Smooth muscle cell (in vitro differentiated cells): ENCODE measurements around the gene PCNA. TPM values are rescaled to one million over a fixed set of nuclear protein-coding genes. Genes with fewer than 3 reads are reported as not detected.

ENCODE experiments used
- DNase-seq: peaks from one replicate; lab custom pipeline; 2025; ENCODE audit not compliant: unreplicated experiment; lab: John Stamatoyannopoulos, UW
- H2AFZ ChIP-seq: fragments of 200-600 bp; sonication (generic); 2 replicates; pipeline ENCODE4 v1.6.0; 2016; ENCODE audit warnings: antibody characterized with exemption, low read depth, mild to moderate bottlenecking
- H3F3A ChIP-seq: fragments of 200-600 bp; sonication (generic); 2 replicates; pipeline ENCODE4 v1.6.0; 2017; ENCODE audit warnings: antibody characterized with exemption, low read depth
- H3K27ac ChIP-seq: fragments of 200-600 bp; sonication (generic); 2 replicates; pipeline ENCODE4 v1.5.1; 2016; ENCODE audit warnings: low read depth, mild to moderate bottlenecking
- H3K27me3 ChIP-seq: fragments of 200-600 bp; sonication (generic); 2 replicates; pipeline ENCODE4 v1.6.1; 2016; ENCODE audit warnings: low read depth, mild to moderate bottlenecking
- H3K36me3 ChIP-seq: fragments of 200-600 bp; sonication (generic); 2 replicates; pipeline ENCODE4 v1.5.1; 2016; ENCODE audit warnings: low read depth
- H3K4me1 ChIP-seq: fragments of 200-600 bp; sonication (generic); 2 replicates; pipeline ENCODE4 v1.5.1; 2016; ENCODE audit warnings: low read depth
- H3K4me2 ChIP-seq: fragments of 200-600 bp; sonication (generic); 2 replicates; pipeline ENCODE4 v1.6.0; 2016; ENCODE audit warnings: mild to moderate bottlenecking
- H3K4me3 ChIP-seq: fragments of 200-600 bp; sonication (generic); 2 replicates; pipeline ENCODE4 v1.5.1; 2016; ENCODE audit warnings: mild to moderate bottlenecking
- H3K79me2 ChIP-seq: fragments of 200-600 bp; sonication (generic); 2 replicates; pipeline ENCODE4 v1.6.0; 2016; ENCODE audit warnings: low read depth, mild to moderate bottlenecking
- H3K9ac ChIP-seq: fragments of 200-600 bp; sonication (generic); 2 replicates; pipeline ENCODE4 v1.6.0; 2016; ENCODE audit warnings: low read depth
- H3K9me3 ChIP-seq: fragments of 200-600 bp; sonication (generic); replicated peaks from 2 replicates; pipeline ENCODE4 v1.5.1; 2016; ENCODE audit warnings: low read depth
- H4K20me1 ChIP-seq: fragments of 200-600 bp; sonication (generic); 2 replicates; pipeline ENCODE4 v1.6.0; 2016; ENCODE audit warnings: low read depth
- WGBS: methylation state at CpG from one replicate; pipeline ENCODE4 v1.1.7; 2016; ENCODE audit warnings: low lambda C conversion rate; 5-methylcytosine and 5-hydroxymethylcytosine counted together
- polyA plus RNA-seq: library from polyadenylated mRNA; unstranded; fragments of >200 nt; fragmentation: Nextera tagmentation; extraction: Ambion mirVana; gene quantifications from 2 replicates; pipeline ENCODE4 v1.2.1, GENCODE V29; 2016
- total RNA-seq: library from RNA; depleted of rRNA; stranded (reverse); fragments of >200 nt; gene quantifications from 2 replicates; pipeline ENCODE4 v1.2.3, GENCODE V29; 2014
- TF ChIP-seq, protein P1 (sequence below): fragments of 200-600 bp; sonication (generic); IDR thresholded peaks from 2 replicates; pipeline ENCODE4 v1.5.1; 2017; ENCODE audit warnings: borderline replicate concordance, mild to moderate bottlenecking, antibody characterized with exemption; ENCODE audit not compliant: insufficient read depth, poor library complexity, severe bottlenecking

PCNA gene
- total and polyA plus RNA-seq, 2 experiments from 2014 or later, result 78.7 to 178 TPM

DNA sequence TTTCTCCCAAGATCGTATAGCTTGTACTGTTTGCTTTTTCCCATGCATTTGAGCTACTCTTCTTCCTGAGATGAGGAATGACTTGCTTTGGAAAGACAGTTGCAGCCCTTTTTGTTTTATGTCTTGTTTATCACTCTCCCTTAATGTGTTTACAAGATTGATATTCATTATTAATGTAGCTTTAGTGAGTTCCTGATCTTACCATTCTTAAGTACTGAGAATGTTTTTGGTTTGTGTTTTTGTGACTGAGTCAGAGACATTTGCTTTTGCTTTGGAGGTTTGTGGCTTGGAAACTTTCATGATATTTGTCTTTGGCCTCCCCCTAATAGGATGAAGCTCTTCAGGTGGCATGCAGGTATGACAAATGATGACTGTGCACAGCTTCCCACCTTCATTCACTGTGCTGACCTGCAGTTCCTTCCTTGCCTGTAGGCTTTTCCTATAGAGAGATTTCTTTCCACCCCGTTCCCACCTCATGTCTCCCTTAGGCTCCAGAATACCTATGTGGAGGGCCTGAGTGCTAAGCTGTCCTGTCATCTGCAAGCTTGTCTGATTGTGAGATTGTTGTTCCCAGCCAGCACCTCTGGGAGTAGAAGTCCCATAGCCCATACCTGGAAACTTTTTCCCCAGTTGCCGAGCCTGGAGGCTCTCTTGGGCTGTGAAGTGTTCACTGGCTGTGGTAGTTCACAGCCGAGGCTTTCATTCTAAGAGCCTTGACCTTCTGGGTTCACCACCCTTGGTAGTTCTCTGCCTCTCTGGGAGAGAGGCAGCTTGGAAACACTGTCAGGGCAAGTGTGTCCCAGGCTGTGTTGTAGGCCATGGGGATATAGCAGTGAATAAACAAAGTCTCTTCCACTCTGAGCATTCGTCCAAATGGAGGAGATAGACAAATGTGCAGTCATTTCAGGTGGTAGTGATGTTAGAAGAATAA, 34.1 kb upstream of the PCNA start:
- Histone ChIP-seq H3K4me3 (no peak overlapping the region), H3K36me3 (no peaks in the 10 kb centered on the region), H3K79me2 (peaks cover 62% of the 10 kb centered on the region), H2AFZ (no peak overlapping the region), H3K4me2 (peak overlapping the region; percentile 26), H3K9ac (no peak overlapping the region), H3K27me3 (no peaks in the 10 kb centered on the region), H3K4me1 (peaks cover 13% of the 10 kb centered on the region), H4K20me1 (peaks cover 88% of the 10 kb centered on the region), H3K27ac (peak overlapping the region; percentile 38), H3K9me3 (no peaks in the 10 kb centered on the region), H3F3A (no peaks in the 10 kb centered on the region)
- no peak for DNase-seq
- TF ChIP-seq, protein P1, sequence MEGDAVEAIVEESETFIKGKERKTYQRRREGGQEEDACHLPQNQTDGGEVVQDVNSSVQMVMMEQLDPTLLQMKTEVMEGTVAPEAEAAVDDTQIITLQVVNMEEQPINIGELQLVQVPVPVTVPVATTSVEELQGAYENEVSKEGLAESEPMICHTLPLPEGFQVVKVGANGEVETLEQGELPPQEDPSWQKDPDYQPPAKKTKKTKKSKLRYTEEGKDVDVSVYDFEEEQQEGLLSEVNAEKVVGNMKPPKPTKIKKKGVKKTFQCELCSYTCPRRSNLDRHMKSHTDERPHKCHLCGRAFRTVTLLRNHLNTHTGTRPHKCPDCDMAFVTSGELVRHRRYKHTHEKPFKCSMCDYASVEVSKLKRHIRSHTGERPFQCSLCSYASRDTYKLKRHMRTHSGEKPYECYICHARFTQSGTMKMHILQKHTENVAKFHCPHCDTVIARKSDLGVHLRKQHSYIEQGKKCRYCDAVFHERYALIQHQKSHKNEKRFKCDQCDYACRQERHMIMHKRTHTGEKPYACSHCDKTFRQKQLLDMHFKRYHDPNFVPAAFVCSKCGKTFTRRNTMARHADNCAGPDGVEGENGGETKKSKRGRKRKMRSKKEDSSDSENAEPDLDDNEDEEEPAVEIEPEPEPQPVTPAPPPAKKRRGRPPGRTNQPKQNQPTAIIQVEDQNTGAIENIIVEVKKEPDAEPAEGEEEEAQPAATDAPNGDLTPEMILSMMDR, result no peak
- WGBS, result 89% methylated on average over 5 of the region's 5 CpGs

DNA sequence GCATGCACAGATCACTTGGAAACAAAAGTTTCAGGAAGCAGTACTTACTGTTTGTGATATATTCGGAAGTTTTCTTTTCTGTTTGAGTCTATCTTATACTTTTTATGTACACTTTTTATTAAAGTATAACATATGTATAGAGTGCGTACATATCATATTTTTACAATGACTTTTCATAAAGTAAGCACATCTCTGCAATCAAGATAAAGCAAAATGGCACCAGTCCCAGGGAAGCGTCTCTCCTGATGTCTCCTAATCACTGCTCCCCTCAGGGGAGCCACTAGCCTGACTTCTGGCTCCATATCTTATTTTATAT, 33.4 kb upstream of the PCNA start:
- H3K27ac ChIP-seq, result peak overlapping the region; percentile 38

DNA sequence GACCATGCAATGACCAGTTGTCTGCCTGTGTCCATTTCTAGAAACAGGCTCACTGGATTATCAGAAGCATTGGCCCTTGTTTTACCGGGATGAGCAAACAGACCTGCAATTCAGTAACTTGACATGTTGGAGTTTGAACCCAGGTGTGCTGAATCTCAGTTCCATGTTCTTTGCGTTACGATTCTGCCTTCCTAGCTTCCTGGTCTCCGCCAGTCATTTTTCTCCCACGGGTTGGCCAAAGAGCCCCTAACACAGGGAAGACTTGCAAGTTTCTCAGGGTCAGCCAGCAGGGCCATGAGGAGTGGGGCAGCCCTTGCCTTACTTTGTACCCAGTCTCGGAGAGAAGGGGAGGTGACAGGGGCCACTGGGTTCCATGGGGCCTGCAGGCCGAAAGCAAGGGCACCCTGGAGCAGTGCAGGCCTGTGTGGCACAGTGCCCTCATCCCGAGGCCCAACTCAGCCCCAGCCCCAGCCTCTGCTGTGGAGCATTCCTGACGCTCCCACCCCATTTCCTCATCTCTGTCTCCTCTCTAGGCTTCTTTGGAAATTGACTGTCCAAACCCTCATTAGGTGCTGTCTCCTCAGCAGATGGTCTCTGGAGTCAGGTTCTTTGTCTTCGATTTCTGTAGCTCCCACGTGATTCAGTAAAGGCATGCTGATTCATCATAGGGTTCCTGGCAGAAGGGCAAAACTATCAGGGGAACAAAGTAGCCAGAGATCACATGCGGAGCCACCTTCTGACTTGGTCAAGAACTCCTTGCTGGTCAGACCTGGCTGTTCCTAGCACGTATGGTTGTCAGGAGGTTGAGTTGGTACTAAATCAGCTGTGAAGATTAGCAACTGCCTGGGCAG, 30.7 kb upstream of the PCNA start:
- Histone ChIP-seq H2AFZ (no peak overlapping the region), H3K4me3 (no peak overlapping the region), H3K27me3 (no peaks in the 10 kb centered on the region), H3K36me3 (no peaks in the 10 kb centered on the region), H3K9ac (no peak overlapping the region), H3K79me2 (peaks cover 68% of the 10 kb centered on the region), H3K4me2 (no peak overlapping the region), H3K9me3 (no peaks in the 10 kb centered on the region), H3K27ac (no peak overlapping the region), H4K20me1 (peaks cover 89% of the 10 kb centered on the region), H3F3A (no peaks in the 10 kb centered on the region), H3K4me1 (peaks cover 7% of the 10 kb centered on the region)
- 94% methylated on average over 12 of the region's 13 CpGs for WGBS
- DNase-seq, result no peak
- TF ChIP-seq, protein P1, result no peak

More for the DNA sequence above, 33.4 kb upstream of the PCNA start:
- Histone ChIP-seq H3K79me2 (peaks cover 60% of the 10 kb centered on the region), H3K4me1 (peaks cover 13% of the 10 kb centered on the region), H3K27me3 (no peaks in the 10 kb centered on the region), H3K4me2 (peak overlapping the region; percentile 26), H3K9me3 (no peaks in the 10 kb centered on the region), H3K36me3 (no peaks in the 10 kb centered on the region), H3K9ac (no peak overlapping the region), H3K4me3 (no peak overlapping the region), H2AFZ (no peak overlapping the region), H3F3A (no peaks in the 10 kb centered on the region), H4K20me1 (peaks cover 88% of the 10 kb centered on the region)
- TF ChIP-seq, protein P1, result no peak
- WGBS, result 95% methylated on average over 3 of the region's 3 CpGs
- no peak for DNase-seq
